ENCODE data around the gene ANKS4B.

ANKS4B gene

GRCh38 chr16:21275529-21275928 is 42.0 kb downstream of the ANKS4B start:
- no peak overlapping the region for H3K27ac ChIP-seq (ENCODE audit: low read length)
- no peak overlapping the region for H3K4me3 ChIP-seq (ENCODE audit: low read length)
- no peak for DNase-seq (ENCODE audit: low read depth, low spot score)
- WGBS (ENCODE audit: insufficient coverage, insufficient read length), result no CpG with 5 or more reads among the region's 3 CpGs
- H3K36me3 ChIP-seq (ENCODE audit: control insufficient read depth, insufficient read depth, low read length), result no peaks in the 10 kb centered on the region
- H3K4me1 ChIP-seq (ENCODE audit: control insufficient read depth, insufficient read depth, low read length), result no peaks in the 10 kb centered on the region; the same call in 1 of the 2 replicates
- H3K9me3 ChIP-seq (ENCODE audit: control insufficient read depth, insufficient read depth, low read length), result no peaks in the 10 kb centered on the region
- H3K27me3 ChIP-seq (ENCODE audit: control insufficient read depth, insufficient read depth, low read length), result 0 out of 2 replicates have a peak, but pooled peaks cover 1% of the 10 kb centered on the region

- no CpG with 5 or more reads among the region's 9 CpGs for WGBS (ENCODE audit: insufficient coverage, insufficient read length)
- Histone ChIP-seq H3K27ac (ENCODE audit: low read length) (no peak overlapping the region), H3K36me3 (ENCODE audit: control insufficient read depth, insufficient read depth, low read length) (no peaks in the 10 kb centered on the region), H3K27me3 (ENCODE audit: control insufficient read depth, insufficient read depth, low read length) (0 out of 2 replicates have a peak, but pooled peaks cover 1% of the 10 kb centered on the region), H3K4me1 (ENCODE audit: control insufficient read depth, insufficient read depth, low read length) (no peaks in the 10 kb centered on the region; the same call in 1 of the 2 replicates), H3K9me3 (ENCODE audit: control insufficient read depth, insufficient read depth, low read length) (no peaks in the 10 kb centered on the region), H3K4me3 (ENCODE audit: low read length) (no peak overlapping the region)
- no peak for DNase-seq (ENCODE audit: low read depth, low spot score)
Measured at GRCh38 chr16:21276090-21276489, 42.6 kb downstream of the ANKS4B start.

GRCh38 chr16:21277045-21277926 is 43.8 kb downstream of the ANKS4B start:
- no peaks in the 10 kb centered on the region; the same call in 1 of the 2 replicates for H3K4me1 ChIP-seq (ENCODE audit: control insufficient read depth, insufficient read depth, low read length)
- H3K36me3 ChIP-seq (ENCODE audit: control insufficient read depth, insufficient read depth, low read length), result no peaks in the 10 kb centered on the region
- H3K27ac ChIP-seq (ENCODE audit: low read length), result no peak overlapping the region
- 0 out of 2 replicates have a peak, but pooled peaks cover 1% of the 10 kb centered on the region for H3K27me3 ChIP-seq (ENCODE audit: control insufficient read depth, insufficient read depth, low read length)
- peak overlapping the region; percentile 75 for H3K4me3 ChIP-seq (ENCODE audit: low read length)
- WGBS (ENCODE audit: insufficient coverage, insufficient read length), result no CpG with 5 or more reads among the region's 17 CpGs
- no peak for DNase-seq (ENCODE audit: low read depth, low spot score)
- no peaks in the 10 kb centered on the region for H3K9me3 ChIP-seq (ENCODE audit: control insufficient read depth, insufficient read depth, low read length)

- Histone ChIP-seq H3K27ac (ENCODE audit: low read length) (no peak within 1 kb of the TSS), H3K27me3 (ENCODE audit: control insufficient read depth, insufficient read depth, low read length) (0 out of 2 replicates have a peak, but pooled peaks cover 1% of the 10 kb centered on the region), H3K4me1 (ENCODE audit: control insufficient read depth, insufficient read depth, low read length) (no peaks in the 10 kb centered on the region; the same call in 1 of the 2 replicates), H3K9me3 (ENCODE audit: control insufficient read depth, insufficient read depth, low read length) (no peaks in the 10 kb centered on the region), H3K4me3 (ENCODE audit: low read length) (peak within 1 kb of the TSS; percentile 75), H3K36me3 (ENCODE audit: control insufficient read depth, insufficient read depth, low read length) (no peaks in the 10 kb centered on the region)
- no CpG with 5 or more reads among the region's 46 CpGs for WGBS (ENCODE audit: insufficient coverage, insufficient read length)
- no peak for DNase-seq (ENCODE audit: low read depth, low spot score)
Measured at GRCh38 chr16:21277927-21278706, 44.6 kb downstream of the ANKS4B start, which contains the start of gene CRYM. Gene CRYM (minus strand): TSS chr16:21278290. CDS start chr16:21278251, 39 bp downstream.

GRCh38 chr16:21279501-21279900 is 46.0 kb downstream of the ANKS4B start:
- Histone ChIP-seq H3K27ac (ENCODE audit: low read length) (no peak overlapping the region), H3K4me3 (ENCODE audit: low read length) (no peak overlapping the region), H3K36me3 (ENCODE audit: control insufficient read depth, insufficient read depth, low read length) (no peaks in the 10 kb centered on the region), H3K4me1 (ENCODE audit: control insufficient read depth, insufficient read depth, low read length) (no peaks in the 10 kb centered on the region; the same call in 1 of the 2 replicates), H3K9me3 (ENCODE audit: control insufficient read depth, insufficient read depth, low read length) (no peaks in the 10 kb centered on the region), H3K27me3 (ENCODE audit: control insufficient read depth, insufficient read depth, low read length) (peaks cover 1% of the 10 kb centered on the region; the same call in 1 of the 2 replicates)
- DNase-seq (ENCODE audit: low read depth, low spot score), result no peak
- no CpG with 5 or more reads among the region's 2 CpGs for WGBS (ENCODE audit: insufficient coverage, insufficient read length)

GRCh38 chr16:21281698-21282389 is 48.3 kb downstream of the ANKS4B start:
- no peaks in the 10 kb centered on the region for H3K9me3 ChIP-seq (ENCODE audit: control insufficient read depth, insufficient read depth, low read length)
- H3K4me1 ChIP-seq (ENCODE audit: control insufficient read depth, insufficient read depth, low read length), result no peaks in the 10 kb centered on the region; the same call in 1 of the 2 replicates
- H3K27me3 ChIP-seq (ENCODE audit: control insufficient read depth, insufficient read depth, low read length), result peaks cover 1% of the 10 kb centered on the region; the same call in 1 of the 2 replicates
- no CpG with 5 or more reads among the region's 7 CpGs for WGBS (ENCODE audit: insufficient coverage, insufficient read length)
- no peaks in the 10 kb centered on the region for H3K36me3 ChIP-seq (ENCODE audit: control insufficient read depth, insufficient read depth, low read length)
- no peak overlapping the region for H3K27ac ChIP-seq (ENCODE audit: low read length)
- H3K4me3 ChIP-seq (ENCODE audit: low read length), result no peak overlapping the region
- no peak for DNase-seq (ENCODE audit: low read depth, low spot score)

GRCh38 chr16:21283521-21284289 is 50.2 kb downstream of the ANKS4B start:
- H3K9me3 ChIP-seq (ENCODE audit: control insufficient read depth, insufficient read depth, low read length), result no peaks in the 10 kb centered on the region
- DNase-seq (ENCODE audit: low read depth, low spot score), result no peak
- H3K36me3 ChIP-seq (ENCODE audit: control insufficient read depth, insufficient read depth, low read length), result no peaks in the 10 kb centered on the region
- H3K27me3 ChIP-seq (ENCODE audit: control insufficient read depth, insufficient read depth, low read length), result peaks cover under 1% of the 10 kb centered on the region; the same call in 1 of the 2 replicates
- no peak overlapping the region for H3K27ac ChIP-seq (ENCODE audit: low read length)
- WGBS (ENCODE audit: insufficient coverage, insufficient read length), result no CpG with 5 or more reads among the region's 67 CpGs
- H3K4me1 ChIP-seq (ENCODE audit: control insufficient read depth, insufficient read depth, low read length), result no peaks in the 10 kb centered on the region
- peak overlapping the region; percentile 91 for H3K4me3 ChIP-seq (ENCODE audit: low read length)

- Histone ChIP-seq H3K4me3 (ENCODE audit: low read length) (no peak overlapping the region), H3K27me3 (ENCODE audit: control insufficient read depth, insufficient read depth, low read length) (no peaks in the 10 kb centered on the region; the same call in 1 of the 2 replicates), H3K4me1 (ENCODE audit: control insufficient read depth, insufficient read depth, low read length) (no peaks in the 10 kb centered on the region), H3K9me3 (ENCODE audit: control insufficient read depth, insufficient read depth, low read length) (no peaks in the 10 kb centered on the region), H3K27ac (ENCODE audit: low read length) (no peak overlapping the region), H3K36me3 (ENCODE audit: control insufficient read depth, insufficient read depth, low read length) (no peaks in the 10 kb centered on the region)
- DNase-seq (ENCODE audit: low read depth, low spot score), result no peak
- no CpG with 5 or more reads among the region's 4 CpGs for WGBS (ENCODE audit: insufficient coverage, insufficient read length)
Measured at GRCh38 chr16:21284414-21284813, 50.9 kb downstream of the ANKS4B start.

- Histone ChIP-seq H3K27ac (ENCODE audit: low read length) (no peak overlapping the region), H3K4me1 (ENCODE audit: control insufficient read depth, insufficient read depth, low read length) (no peaks in the 10 kb centered on the region)
Measured at GRCh38 chr16:21285314-21285713, 51.8 kb downstream of the ANKS4B start.

More at GRCh38 chr16:21285314-21285713, 51.8 kb downstream of the ANKS4B start:
- DNase-seq (ENCODE audit: low read depth, low spot score), result no peak
- Histone ChIP-seq H3K4me3 (ENCODE audit: low read length) (no peak overlapping the region), H3K27me3 (ENCODE audit: control insufficient read depth, insufficient read depth, low read length) (no peaks in the 10 kb centered on the region; the same call in 1 of the 2 replicates), H3K36me3 (ENCODE audit: control insufficient read depth, insufficient read depth, low read length) (no peaks in the 10 kb centered on the region), H3K9me3 (ENCODE audit: control insufficient read depth, insufficient read depth, low read length) (no peaks in the 10 kb centered on the region)
- no CpG with 5 or more reads among the region's 1 CpG for WGBS (ENCODE audit: insufficient coverage, insufficient read length)

Measured in iPS DF 6.9 (cell line).